Endothelial cell of umbilical vein (primary cell): ENCODE results near the gene TUSC2. TPM values are rescaled to one million over a fixed set of nuclear protein-coding genes. Genes with fewer than 3 reads are reported as not detected.
A peak's percentile ranks its signal among the peaks of the same experiment; 100 is the strongest.

ENCODE experiments used
- BruUV-seq: library from RNA; stranded (reverse); fragments of 400-500 nt; replicated peaks from 2 replicates; lab custom pipeline; 2021; lab: Mats Ljungman, UMichigan
- CTCF ChIA-PET: fragments of 300-600, 350-600 bp; sonication (Branson Sonifier 250); formaldehyde crosslinking; loops from one replicate; lab custom pipeline; 2021; ENCODE audit warnings: antibody characterized with exemption, inconsistent platforms; lab: Charles Lee
- POLR2A ChIA-PET: fragments of 300-600, 350-600 bp; sonication (Branson Sonifier 250); formaldehyde crosslinking; loops from one replicate; lab custom pipeline; 2021; ENCODE audit warnings: antibody characterized with exemption, inconsistent platforms; lab: Charles Lee
- DNase-seq: peaks from one replicate; pipeline ENCODE4 v3.0.0-alpha.2; 2011; ENCODE audit warnings: low read depth, low spot score
- FAIRE-seq: peaks from 2 replicates; lab custom pipeline; 2011; peaks lifted over from hg19 to GRCh38; lab: Jason Lieb, UNC
- H2AFZ ChIP-seq: 2 replicates; pipeline ENCODE4 v1.6.0; 2012; ENCODE audit warnings: low read depth, low read length, control low read depth, inconsistent platforms
- H3K27ac ChIP-seq: 2 replicates; pipeline ENCODE4 v1.5.1; 2011; ENCODE audit warnings: low read depth, mild to moderate bottlenecking, control low read depth, low read length, moderate library complexity; ENCODE audit not compliant: insufficient read depth
- H3K27me3 ChIP-seq, 2 experiments: 2 replicates each; pipeline versions ENCODE4 v1.6.0 to v1.6.1; 2011; ENCODE audit warnings: low read length in 2 of 2, mixed read lengths in 1 of 2; ENCODE audit not compliant: control insufficient read depth in 2 of 2, insufficient read depth in 2 of 2
- H3K36me3 ChIP-seq, 2 experiments: 2 replicates in 1 of 2; 3 replicates in 1 of 2; pipeline ENCODE4 v1.5.1; 2011; ENCODE audit warnings: low read length in 2 of 2, mild to moderate bottlenecking in 1 of 2, moderate library complexity in 1 of 2; ENCODE audit not compliant: control insufficient read depth in 2 of 2, insufficient read depth in 2 of 2; ENCODE audit errors: extremely low read depth in 1 of 2
- H3K4me1 ChIP-seq: 3 replicates; pipeline ENCODE4 v1.5.1; 2011; ENCODE audit warnings: mild to moderate bottlenecking, low read length; ENCODE audit not compliant: control insufficient read depth, insufficient read depth; ENCODE audit errors: extremely low read depth
- H3K4me2 ChIP-seq: 2 replicates; pipeline ENCODE4 v1.6.1; 2011; ENCODE audit warnings: low read length, control low read depth, mixed read lengths; ENCODE audit not compliant: insufficient read depth
- H3K4me3 ChIP-seq, 3 experiments: fragments of 200-600 bp in 1 of 3; sonication (generic), shearing (Covaris generic) in 1 of 3; replicated peaks in 1 of 3; 2 replicates each; pipeline ENCODE4 v1.5.1; 2011 to 2016; ENCODE audit warnings: control low read depth in 3 of 3, low read length in 3 of 3, mild to moderate bottlenecking in 2 of 3, inconsistent platforms in 1 of 3, low read depth in 1 of 3, moderate library complexity in 1 of 3; ENCODE audit not compliant: insufficient read depth in 1 of 3
- H3K79me2 ChIP-seq: 2 replicates; pipeline ENCODE4 v1.6.0; 2012; ENCODE audit warnings: low read length, inconsistent platforms; ENCODE audit not compliant: control insufficient read depth, insufficient read depth
- H3K9ac ChIP-seq: replicated peaks from 2 replicates; pipeline ENCODE3; 2011; ENCODE audit warnings: low read length, control low read depth; ENCODE audit not compliant: insufficient read depth; ENCODE audit errors: extremely low read depth
- H3K9me1 ChIP-seq: replicated peaks from 3 replicates; pipeline ENCODE4 v1.6.0; 2011; ENCODE audit warnings: mild to moderate bottlenecking, low read length; ENCODE audit not compliant: control insufficient read depth, insufficient read depth; ENCODE audit errors: extremely low read depth
- H3K9me3 ChIP-seq: replicated peaks from 2 replicates; pipeline ENCODE4 v1.5.1; 2012; ENCODE audit warnings: low read length, inconsistent platforms; ENCODE audit not compliant: control insufficient read depth, insufficient read depth
- H4K20me1 ChIP-seq: replicated peaks from 2 replicates; pipeline ENCODE3; 2011; ENCODE audit warnings: mild to moderate bottlenecking, low read length; ENCODE audit not compliant: control insufficient read depth, insufficient read depth; ENCODE audit errors: extremely low read depth
- CTCF ChIP-seq, 2 donors: IDR thresholded peaks; 1 replicate in 1 of 2; 2 replicates in 1 of 2; pipeline ENCODE4 v1.5.1; 2011; ENCODE audit warnings: low read length in 2 of 2, mild to moderate bottlenecking in 2 of 2, moderate library complexity in 2 of 2, control low read depth in 1 of 2, inconsistent platforms in 1 of 2, low read depth in 1 of 2; ENCODE audit not compliant: insufficient read depth in 1 of 2; ENCODE audit errors: extremely low read depth in 1 of 2
- EZH2 ChIP-seq: IDR thresholded peaks from 2 replicates; pipeline ENCODE4 v1.6.1; 2012; ENCODE audit warnings: borderline replicate concordance, low read depth, mild to moderate bottlenecking, moderate library complexity, low read length, inconsistent platforms; ENCODE audit not compliant: severe bottlenecking
- FOS ChIP-seq: IDR thresholded peaks from 2 replicates; pipeline ENCODE4 v1.6.1; 2011; ENCODE audit warnings: mild to moderate bottlenecking, low read length, moderate library complexity, borderline replicate concordance; ENCODE audit not compliant: insufficient read depth
- GATA2 ChIP-seq: IDR thresholded peaks from 2 replicates; pipeline ENCODE4 v1.7.0; 2011; ENCODE audit warnings: low read depth, mild to moderate bottlenecking, moderate library complexity, mixed read lengths, low read length; ENCODE audit not compliant: insufficient read length, insufficient read depth
- JUN ChIP-seq: IDR thresholded peaks from 2 replicates; pipeline ENCODE4 v1.6.1; 2011; ENCODE audit warnings: borderline replicate concordance, low read depth; ENCODE audit not compliant: insufficient read length, insufficient read depth
- MAX ChIP-seq: IDR thresholded peaks from 2 replicates; pipeline ENCODE4 v1.6.1; 2011; ENCODE audit not compliant: insufficient read depth, insufficient read length
- MYC ChIP-seq: IDR thresholded peaks from one replicate; pipeline ENCODE4 v1.6.1; 2011; ENCODE audit warnings: mild to moderate bottlenecking, low read depth, low read length
- POLR2A ChIP-seq: IDR thresholded peaks from 2 replicates; pipeline ENCODE4 v1.6.1; 2012; ENCODE audit warnings: low read depth, mild to moderate bottlenecking, control low read depth, low read length
- POLR2AphosphoS5 ChIP-seq: IDR thresholded peaks from 2 replicates; pipeline ENCODE4 v1.6.1; 2012; ENCODE audit warnings: low read depth, mild to moderate bottlenecking, control low read depth, low read length, moderate library complexity; ENCODE audit not compliant: insufficient read depth
- dilution Hi-C: fragments of 300-500 bp; cut with MboI; formaldehyde crosslinking; loops from one replicate; pipeline ENCODE4 v1.15.0; 2019; ENCODE audit warnings: low sequenced_read_pairs; ENCODE audit not compliant: extremely low pct_ligation_motif_present
- intact Hi-C: fragments of 100-400 bp; cut with micrococcal nuclease; formaldehyde crosslinking; loops from one replicate; pipeline ENCODE4 v1.10.0; 2022
- polyA plus RNA-seq, 4 experiments: library from polyadenylated mRNA; depleted of rRNA in 3 of 4; stranded (reverse) in 3 of 4; unstranded in 1 of 4; fragments of >200 nt; gene quantifications; 2 replicates each; pipeline versions ENCODE4 v1.2.1 to v1.2.3, GENCODE V29; 2011 to 2012; ENCODE audit warnings: missing spikeins in 1 of 4
- total RNA-seq: library from RNA; stranded (reverse); gene quantifications from 2 replicates; pipeline ENCODE4 v1.2.3, GENCODE V29; 2021

Gene TUSC2
- total and polyA plus RNA-seq, 2 donors (not counting 3 experiments of a cell fraction or from before 2014, with no cell fraction given): 30.0 to 89.0 TPM

GRCh38 chr3:50339485-50340146 is 11.6 kb upstream of the TUSC2 start:
- ChIA-PET CTCF (interaction anchor here (2.4 kb wide), 1 partner anchor 16 kb away, joined by 6 read pairs; the partner anchor contains the start of gene HYAL2), POLR2A (no interaction called here)
- DNase-seq (no peak), FAIRE-seq (no peak)
- no peaks in the 10 kb centered on the region for H3K36me3 ChIP-seq
- dilution Hi-C loops (no loop called here), intact Hi-C loops (no loop called here)
- no peak overlapping the region for H3K9ac ChIP-seq
- peaks cover 25% of the 10 kb centered on the region for H3K79me2 ChIP-seq
- H3K4me3 ChIP-seq: no peak overlapping the region
- no peak overlapping the region for H3K27ac ChIP-seq
- H3K27me3 ChIP-seq: no peaks in the 10 kb centered on the region
- peak overlapping the region; percentile 33 for H3K4me2 ChIP-seq
- peaks cover 27% of the 10 kb centered on the region for H3K4me1 ChIP-seq
- no peak for TF ChIP-seq MYC
- no peak for TF ChIP-seq POLR2AphosphoS5
- TF ChIP-seq POLR2A: no peak
- no peaks in the 10 kb centered on the region for H3K9me3 ChIP-seq
- no peaks in the 10 kb centered on the region for H4K20me1 ChIP-seq
- no peaks in the 10 kb centered on the region for H3K9me1 ChIP-seq
- H2AFZ ChIP-seq: no peak overlapping the region
- no TSS peak for BruUV-seq

DNA sequence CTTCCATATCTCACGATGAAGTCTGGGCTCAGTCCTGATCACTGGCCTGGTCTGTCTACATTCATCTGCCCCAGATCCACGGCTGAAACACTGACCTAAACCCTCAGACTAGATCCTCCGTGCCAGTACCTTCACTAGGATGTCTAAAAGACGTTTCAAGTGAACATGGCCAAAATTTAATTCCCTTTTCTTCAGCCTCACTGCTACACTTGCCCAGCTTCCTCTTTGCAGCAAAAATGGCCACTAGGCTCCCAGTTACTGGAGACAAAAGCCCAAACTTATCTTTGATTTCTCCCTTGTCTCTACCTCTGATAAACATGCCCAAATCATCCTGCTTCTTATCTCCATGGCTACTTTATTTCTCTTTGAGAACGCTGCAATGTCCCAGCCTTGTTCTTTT is 10.9 kb upstream of the TUSC2 start:
- dilution Hi-C loops (no loop called here), intact Hi-C loops (no loop called here)
- Histone ChIP-seq H3K4me3 (no peak overlapping the region), H4K20me1 (no peaks in the 10 kb centered on the region), H2AFZ (no peak overlapping the region), H3K27ac (no peak overlapping the region), H3K79me2 (peaks cover 32% of the 10 kb centered on the region), H3K9me1 (no peaks in the 10 kb centered on the region), H3K36me3 (no peaks in the 10 kb centered on the region), H3K9ac (no peak overlapping the region), H3K4me2 (no peak overlapping the region), H3K4me1 (peaks cover 34% of the 10 kb centered on the region), H3K9me3 (no peaks in the 10 kb centered on the region), H3K27me3 (no peaks in the 10 kb centered on the region)
- no TSS peak for BruUV-seq
- TF ChIP-seq EZH2: no peak
- no peak for TF ChIP-seq JUN
- no peak for TF ChIP-seq POLR2AphosphoS5
- TF ChIP-seq MAX: no peak
- no peak for TF ChIP-seq POLR2A
- no peak for TF ChIP-seq CTCF (IDR thresholded peaks at IDR 0.05; ENCODE audit: extremely low read depth in 1 of 2, insufficient read depth in 1 of 2, low read depth in 1 of 2, low read length in 2 of 2)
- no peak for TF ChIP-seq FOS
- TF ChIP-seq GATA2: no peak
- no peak for TF ChIP-seq MYC
- no peak for DNase-seq
- CTCF ChIA-PET: interaction anchor here (2.4 kb wide), 1 partner anchor 15 kb away, joined by 6 read pairs; the partner anchor contains the start of gene HYAL2
- no peak for FAIRE-seq
- POLR2A ChIA-PET: interaction anchor here (6.1 kb wide), 1 partner anchor 17 kb away, joined by 38 read pairs; the partner anchor contains the start of gene HYAL2
